GM12891 (cell line): ENCODE data around the gene ECT2.

ENCODE experiments used
- POLR2A ChIP-seq: IDR thresholded peaks from 2 replicates; pipeline ENCODE4 v1.6.1; 2011; ENCODE audit warnings: low read depth, low read length, control low read depth
- POLR2AphosphoS5 ChIP-seq: IDR thresholded peaks from 2 replicates; pipeline ENCODE4 v1.6.1; 2011; ENCODE audit warnings: low read depth, low read length, control low read depth
- SPI1 ChIP-seq: IDR thresholded peaks from 2 replicates; pipeline ENCODE4 v1.6.1; 2011; ENCODE audit warnings: low read depth, low read length, control low read depth

DNA sequence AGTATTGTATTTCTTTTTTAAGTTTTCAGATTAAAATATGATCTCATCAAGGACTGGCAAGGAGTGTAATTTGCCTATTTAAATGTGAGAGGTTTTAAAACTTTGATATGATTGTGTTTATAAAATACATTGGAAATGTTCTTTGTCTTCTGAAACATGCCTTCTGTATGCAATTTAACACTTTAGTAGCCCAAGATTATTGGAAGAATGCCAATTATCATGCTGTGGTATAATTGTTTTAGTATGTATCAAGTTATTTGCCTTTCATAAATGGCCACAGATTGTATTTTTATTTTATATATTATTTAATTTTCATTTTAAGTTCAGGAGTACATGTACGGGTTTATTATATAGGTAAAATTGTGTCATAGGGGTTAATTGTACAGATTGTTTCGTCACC, 31.7 kb downstream of the ECT2 start:
- TF ChIP-seq POLR2A = no peak
- TF ChIP-seq POLR2AphosphoS5 = no peak
- no peak for TF ChIP-seq SPI1
